Activated CD8-positive, alpha-beta memory T cell treated with anti-CD3 and anti-CD28 coated beads for 24 hours (primary cell): ENCODE data around the gene ATP1A1.

Source experiments
- DNase-seq: peaks from one replicate; pipeline ENCODE4 v3.0.0-alpha.2; 2020

ATP1A1 gene

DNA sequence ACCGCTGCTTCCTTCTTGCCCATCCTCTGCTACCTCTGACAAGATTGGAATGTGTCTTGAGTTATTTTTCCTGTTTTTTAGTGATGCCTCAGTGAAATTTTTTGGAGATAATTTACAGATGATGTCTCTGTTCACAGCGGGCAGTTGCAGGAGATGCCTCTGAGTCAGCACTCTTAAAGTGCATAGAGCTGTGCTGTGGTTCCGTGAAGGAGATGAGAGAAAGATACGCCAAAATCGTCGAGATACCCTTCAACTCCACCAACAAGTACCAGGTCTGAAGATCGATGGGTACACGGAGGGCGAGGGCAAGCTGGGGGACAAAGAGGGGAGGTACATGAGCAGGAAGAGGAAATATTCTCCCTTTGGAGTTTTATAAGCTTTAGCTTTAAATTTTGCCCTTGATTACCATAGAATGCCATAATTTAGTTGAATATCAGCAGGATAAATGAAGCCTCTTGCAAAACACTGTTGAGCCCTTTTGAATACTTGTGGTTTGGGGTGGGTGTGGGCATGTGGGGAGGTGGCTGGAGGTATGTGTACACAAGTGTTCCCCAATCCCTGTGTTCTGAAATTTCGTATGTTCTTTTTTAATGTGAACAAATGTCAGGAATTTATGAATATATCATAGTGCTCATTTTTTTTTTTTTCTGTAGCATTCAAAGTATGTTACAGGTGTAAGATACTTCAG is 19.8 kb downstream of the ATP1A1 start:
- no peak for DNase-seq

DNA sequence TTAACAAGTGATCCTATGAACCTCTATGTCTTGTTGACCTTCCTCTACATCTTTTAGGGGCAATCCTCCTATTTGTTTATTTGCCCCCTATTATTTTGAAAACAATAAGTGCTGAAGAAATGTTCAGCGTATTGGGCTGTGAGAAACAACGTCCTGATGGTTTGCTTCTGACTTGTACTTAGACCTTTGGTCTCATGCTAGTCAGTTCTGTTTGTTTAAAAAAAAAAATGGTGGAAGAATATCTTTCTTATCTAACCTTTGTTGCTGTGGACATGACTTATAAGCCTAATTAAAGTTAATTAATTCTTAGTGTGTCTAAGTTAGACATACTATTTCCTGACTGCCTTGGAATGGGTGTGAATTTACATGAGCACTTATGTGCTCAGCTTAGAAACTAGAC is 20.7 kb downstream of the ATP1A1 start:
- no peak for DNase-seq

DNA sequence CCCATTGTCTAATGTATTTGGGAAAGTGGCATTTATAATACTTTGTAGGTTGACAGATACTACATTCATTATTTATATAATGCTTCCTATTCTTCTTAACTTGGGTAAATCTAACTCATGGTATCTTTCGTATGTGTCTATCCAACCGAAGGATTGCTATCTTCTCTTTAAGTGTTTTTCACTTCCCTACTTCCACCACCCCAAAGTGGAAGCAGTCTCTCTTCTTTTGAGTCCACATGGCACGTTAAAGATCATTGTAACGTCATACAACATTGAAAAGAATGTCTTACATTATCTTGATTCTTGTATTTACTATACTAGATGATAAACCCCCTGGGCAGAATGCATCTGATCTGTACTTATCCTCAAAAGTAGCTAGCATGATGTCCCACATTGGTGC is 21.2 kb downstream of the ATP1A1 start:
- DNase-seq = no peak

DNA sequence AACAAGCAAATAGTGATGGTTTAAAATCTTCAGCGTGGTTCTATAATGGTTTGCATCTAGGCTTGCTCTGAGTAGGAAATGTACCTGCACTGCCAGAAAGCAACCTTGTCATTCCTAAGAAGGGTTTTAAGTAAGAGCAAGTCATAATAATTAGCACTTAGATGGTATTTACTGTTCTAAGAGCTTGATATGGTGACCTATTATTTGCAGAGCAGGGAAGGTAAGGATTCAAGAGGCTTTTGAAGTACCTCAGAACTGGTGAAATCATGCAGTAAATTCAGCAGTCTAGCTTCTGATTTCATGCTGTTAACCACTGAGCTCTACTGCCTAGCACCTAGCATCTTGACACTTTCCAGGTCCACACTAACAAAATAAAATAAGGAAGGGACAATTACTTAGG is 23.7 kb downstream of the ATP1A1 start:
- DNase-seq = no peak

DNA sequence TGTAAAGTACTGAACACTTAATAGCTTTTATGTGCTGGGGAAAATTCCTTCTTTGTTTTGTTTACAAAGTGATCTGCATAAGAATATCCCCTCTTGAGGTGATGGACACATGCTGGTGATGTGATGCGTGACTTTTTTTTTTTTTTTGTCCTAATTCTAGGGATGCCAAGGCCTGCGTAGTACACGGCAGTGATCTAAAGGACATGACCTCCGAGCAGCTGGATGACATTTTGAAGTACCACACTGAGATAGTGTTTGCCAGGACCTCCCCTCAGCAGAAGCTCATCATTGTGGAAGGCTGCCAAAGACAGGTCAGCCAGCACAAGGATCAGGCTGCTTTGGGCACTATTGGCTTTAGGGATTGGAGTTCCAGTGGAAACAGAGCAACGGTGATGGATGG is 24.7 kb downstream of the ATP1A1 start:
- DNase-seq = no peak

DNA sequence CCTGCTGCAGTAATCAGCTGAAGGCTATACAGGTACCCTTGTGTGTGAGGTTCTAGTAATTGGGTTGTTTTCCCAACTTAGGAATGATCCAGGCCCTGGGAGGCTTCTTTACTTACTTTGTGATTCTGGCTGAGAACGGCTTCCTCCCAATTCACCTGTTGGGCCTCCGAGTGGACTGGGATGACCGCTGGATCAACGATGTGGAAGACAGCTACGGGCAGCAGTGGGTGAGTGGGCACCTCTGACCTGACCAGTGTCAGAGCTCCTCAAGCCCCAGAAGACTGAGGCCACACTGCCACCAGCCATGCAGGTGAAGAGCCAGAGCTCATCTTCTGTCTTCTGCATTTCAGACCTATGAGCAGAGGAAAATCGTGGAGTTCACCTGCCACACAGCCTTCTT is 27.7 kb downstream of the ATP1A1 start:
- no peak for DNase-seq

DNA sequence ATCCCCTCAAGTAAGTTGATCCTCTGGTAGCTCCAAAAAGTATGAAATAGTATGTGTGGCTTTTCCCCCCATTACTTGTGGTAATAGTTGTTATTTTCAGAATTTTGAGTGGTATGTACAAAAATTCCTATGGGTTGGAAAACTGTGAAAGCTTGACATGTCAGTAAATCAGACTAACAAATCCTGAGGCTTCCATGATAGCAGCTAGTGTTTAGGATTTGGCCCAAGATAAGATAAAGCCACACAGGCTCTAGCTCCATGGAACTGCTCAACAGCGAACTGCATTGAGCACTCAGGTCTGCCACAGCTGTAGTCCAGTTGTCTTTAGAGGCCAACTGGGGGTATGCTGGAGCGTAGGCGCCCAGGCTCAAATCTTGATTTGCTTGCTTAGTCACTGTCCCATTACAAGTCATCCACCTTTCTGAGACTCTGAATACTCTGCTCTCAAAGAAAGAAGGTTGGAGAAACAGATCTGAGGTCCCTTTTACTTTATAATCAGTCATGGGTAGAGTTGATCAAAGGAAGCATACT is 28.7 kb downstream of the ATP1A1 start:
- no peak for DNase-seq

DNA sequence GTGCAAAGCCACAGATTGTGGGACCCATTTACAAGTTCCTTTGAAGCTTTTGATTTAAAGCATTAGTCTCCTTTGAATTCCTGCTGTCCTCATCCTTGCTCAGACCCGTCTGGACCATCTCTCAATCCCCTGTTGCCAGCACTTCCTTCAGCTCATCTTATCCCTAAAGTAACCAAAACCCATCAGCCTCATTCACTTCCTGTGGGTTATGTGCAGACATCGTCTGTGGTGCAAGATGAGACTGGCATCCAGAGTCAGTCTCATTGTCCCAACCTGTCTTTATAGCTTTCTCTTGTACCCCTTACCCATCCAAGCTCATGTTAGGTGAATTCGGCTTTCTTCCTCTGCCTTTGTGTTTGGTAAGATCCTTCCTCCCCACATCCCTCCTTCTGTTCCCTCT is 29.3 kb downstream of the ATP1A1 start:
- DNase-seq = no peak

DNA sequence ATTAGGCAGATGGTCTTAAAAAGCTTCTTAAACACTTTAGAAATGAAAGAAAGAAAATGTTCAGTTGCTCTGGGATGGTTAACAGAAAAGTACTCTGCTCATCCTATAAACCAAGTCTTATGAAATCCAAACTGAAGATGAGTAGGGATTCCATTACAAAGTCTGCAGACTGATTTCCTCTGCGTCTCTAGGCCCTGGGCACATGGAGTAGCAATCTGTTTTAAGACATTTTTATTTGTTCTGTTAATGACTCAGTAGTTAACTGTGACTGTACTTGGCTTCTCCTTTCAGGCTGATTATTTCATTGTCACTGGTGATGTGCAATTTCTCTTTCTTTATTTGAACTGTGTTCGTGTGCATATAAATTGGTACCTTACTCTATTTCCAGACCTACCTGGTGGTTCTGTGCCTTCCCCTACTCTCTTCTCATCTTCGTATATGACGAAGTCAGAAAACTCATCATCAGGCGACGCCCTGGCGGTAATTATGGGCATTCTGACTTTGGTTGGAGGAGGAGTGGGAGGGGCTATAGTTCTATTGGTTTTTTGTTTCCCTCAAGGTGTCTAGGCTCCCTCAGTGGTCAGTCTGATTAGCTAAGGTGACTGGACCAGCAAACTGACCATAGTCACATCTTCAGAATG is 30.6 kb downstream of the ATP1A1 start:
- DNase-seq = no peak

DNA sequence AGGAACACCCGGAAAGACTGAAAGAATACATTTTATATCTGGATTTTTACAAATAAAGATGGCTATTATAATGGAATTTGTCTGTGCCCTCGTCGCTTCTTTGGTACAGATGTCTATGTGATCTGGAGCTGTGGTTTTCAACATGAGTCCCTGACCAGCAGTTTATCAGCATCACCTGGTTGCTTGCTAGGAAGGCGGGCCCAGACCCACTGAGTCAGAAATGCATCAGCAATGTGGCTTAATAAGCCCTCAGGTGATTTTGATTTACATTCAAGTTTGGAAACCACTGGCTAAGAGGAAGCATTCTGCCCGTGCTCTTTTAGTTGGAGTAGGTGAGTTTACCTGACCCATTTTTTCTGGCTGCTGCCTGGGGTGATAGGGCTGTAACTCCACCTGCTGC is 31.7 kb downstream of the ATP1A1 start:
- DNase-seq = no peak

DNA sequence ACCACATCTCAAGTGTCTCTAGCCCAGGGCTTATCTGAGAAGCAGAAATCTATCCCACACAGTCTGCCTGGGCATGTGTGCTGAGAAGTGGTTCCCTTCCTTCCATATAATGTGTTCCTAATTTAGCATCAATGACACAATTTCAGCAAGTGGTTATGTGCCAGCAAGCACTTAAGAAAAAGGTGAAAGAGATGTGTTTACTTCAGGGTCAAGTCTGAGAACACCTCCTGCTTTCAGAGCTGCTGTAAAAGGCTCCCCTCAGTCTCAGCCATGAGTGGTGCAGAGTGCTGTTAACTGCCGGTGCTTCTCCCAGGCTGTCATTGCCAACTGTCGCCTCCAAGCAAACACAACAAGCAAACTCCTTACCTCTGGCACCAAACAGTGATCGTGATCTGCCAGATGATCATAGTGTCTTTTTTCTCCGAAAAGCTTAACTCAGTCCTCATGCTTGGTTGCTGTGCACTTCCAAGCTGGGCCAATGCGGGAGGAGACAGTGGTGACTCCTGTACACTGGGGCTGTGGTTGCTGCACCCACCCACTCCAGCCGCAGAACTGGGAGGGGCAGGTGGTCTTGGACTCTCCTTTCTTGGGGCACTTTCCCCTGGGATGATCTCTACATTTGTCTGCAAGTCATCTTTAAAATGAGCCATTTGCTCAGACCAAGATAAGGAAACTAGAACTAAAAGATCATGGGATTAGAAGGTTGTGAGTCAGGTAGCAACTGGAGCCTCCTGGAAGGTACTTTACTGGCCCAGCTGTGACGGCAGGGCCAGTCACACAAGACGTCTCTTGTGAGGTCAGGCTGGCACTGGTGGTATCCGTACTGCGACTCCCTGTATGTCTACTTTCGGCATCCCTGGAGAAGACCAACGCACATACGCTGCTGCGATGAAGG is 32.4 kb downstream of the ATP1A1 start:
- no peak for DNase-seq

DNA sequence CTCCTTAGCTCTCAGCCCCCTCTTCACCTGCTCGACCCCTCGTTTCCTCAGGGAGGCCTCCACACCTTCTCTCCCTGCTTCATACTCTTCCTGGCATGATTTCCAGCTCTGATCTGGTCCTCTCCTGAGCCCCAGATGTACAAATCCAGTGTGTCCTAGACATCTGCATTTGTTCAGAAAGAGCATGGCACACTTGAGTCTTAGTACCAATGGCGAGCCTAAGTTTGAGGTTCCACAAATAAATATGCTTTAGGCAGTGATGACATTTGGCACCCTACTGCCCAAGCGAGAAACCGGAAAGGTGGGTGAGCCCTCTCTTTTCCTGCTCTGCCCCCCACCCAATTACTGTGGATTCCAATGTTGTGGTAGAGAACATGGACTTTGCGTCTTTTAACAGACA is 34.0 kb downstream of the ATP1A1 start:
- no peak for DNase-seq

DNA sequence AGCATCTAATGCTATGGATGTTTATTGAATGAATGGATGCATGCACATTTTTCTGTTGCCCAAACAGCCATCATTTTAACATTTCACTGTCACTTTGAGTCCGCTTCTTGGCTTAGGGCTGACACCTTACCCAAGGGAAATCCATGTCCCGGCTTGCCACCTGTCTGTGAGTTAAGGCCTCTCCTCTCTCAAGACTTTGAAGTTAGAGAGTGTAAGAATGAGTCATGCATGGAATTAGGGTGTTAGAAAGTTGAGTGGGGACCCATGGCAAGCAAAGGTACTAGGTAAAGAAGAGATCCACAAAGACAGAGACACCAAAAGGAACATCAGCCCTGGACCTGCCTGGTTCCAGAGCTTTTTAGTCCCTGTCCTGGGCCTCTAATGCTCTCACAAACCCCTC is 35.1 kb downstream of the ATP1A1 start:
- DNase-seq = no peak

DNA sequence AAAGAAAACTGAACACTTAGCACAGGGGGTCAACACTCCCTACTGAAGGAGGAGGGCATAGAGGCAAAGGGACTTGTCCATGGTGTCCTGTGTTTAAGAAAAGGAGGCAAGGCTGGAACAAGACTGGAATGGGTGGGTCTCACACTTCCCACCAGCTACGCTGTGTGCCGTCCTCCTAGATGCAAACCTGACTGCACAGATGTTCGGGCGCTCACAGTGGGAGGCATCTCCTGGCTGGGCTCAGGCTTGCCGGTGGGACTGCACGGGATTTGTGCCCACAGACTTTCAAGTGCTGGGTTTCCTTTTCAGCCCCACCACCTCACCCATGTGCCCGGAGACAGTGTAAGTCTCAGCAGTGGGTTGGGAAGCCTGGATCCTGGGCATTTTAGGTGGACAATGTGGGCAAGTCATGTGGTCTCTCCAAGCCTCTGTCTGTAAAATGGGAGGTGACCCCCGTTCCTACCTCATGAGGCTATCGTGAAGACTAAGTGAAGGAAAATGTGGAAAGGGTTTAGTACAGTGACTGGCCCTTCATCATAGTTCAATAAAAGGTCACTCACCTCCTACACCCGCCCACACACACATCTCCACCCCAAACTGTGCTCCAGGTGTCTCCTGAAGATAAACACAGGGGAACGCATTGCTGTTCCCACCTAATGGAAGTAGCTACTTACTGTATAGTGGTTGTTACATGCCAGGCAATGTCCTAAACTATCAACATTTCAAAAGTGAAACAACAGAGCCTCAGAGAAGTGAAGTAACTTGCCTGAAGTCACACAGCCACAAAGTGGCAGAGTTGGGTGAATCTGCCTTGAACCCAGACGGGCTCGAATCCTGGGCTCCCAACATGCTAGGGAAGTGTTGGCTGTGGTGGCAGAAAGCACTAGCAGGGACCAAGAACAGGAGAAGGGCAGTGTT is 36.0 kb downstream of the ATP1A1 start:
- DNase-seq = no peak

DNA sequence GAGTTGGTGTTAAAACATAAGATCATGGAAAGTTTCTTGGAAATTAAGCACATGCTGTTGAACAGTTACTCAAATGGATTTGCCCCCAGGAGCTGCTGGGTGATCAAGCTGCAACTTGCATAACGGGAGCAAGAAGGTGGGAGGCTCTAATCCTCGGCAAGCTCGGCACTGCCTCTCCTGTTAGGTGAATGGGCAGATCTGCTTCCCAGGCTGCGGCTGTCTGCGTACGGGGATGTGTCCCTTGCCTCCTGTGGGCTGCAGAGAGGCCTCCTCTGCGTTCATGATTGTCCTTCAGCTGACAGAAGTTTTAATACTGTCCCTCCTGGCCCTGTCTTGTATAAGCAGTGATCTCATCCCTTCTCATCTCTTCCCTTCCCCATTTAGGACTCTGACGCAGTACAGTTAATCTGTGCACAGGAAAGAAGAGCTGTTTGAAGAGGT is 36.7 kb downstream of the ATP1A1 start:
- DNase-seq = no peak

DNA sequence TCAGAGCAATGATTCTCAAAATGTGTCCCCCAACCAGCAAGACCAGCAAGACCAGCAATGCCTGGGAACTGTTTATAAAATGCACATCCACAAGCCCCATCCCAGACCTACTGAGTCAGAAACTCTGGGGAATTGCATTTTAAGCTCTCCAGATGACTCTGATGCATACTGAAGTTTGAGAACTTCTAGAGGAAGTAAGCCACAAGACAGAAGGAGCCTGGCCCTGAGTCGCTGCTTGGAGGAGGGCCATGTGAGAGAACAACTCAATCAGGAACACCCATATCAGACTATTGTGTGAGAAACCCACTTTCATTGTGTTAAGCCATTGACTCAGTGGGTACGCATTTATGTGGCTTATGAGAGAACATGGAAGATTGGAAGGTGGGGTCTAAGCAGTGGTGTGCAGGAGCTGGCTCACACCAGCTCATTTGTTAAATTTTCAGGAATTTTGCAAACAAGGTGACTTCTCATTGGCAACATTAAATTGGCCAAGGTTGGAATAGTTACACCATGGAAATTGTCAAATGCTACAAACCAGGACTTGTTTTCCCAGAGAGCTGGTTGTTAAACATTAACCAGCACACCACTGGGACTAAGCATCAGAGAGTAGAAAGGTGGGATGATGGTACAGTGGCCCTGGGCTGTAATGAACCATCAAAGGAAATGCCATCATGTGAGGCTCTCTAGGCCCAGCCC is 38.9 kb downstream of the ATP1A1 start:
- DNase-seq = no peak

DNA sequence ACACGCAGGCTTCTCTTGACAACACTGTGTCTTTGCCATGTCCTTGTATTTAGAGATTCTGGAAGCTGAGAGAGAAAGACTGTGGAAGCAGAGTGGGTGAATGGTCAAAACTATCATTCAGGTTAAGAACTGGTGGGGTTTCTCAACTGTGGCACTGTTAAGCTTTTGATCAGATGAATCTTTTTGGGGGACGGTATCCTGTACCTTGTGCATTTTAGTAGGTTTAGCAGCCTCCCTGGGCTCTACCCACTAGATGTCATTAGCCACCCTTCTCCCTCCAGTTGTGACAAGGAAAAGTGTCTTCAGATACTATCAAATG is 39.4 kb downstream of the ATP1A1 start:
- DNase-seq = no peak

DNA sequence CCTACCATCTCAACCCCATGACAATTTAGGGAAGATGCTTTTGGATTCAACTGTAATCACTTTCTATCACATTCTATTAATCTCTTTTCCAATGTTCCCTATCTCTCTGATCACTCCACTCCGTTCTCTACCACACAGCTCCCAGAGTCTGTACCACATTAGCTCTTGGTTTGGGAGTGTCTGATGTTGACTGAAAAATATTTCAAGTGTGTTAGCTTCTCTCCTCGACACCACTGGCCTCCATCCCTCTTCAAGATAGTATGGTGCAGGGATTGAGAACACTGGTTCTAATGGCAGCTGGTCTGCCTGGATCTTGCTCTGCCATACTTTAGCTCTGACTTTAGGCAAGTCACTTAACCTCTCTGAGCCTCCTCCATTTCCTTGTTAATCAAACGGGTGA is 39.9 kb downstream of the ATP1A1 start:
- no peak for DNase-seq

DNA sequence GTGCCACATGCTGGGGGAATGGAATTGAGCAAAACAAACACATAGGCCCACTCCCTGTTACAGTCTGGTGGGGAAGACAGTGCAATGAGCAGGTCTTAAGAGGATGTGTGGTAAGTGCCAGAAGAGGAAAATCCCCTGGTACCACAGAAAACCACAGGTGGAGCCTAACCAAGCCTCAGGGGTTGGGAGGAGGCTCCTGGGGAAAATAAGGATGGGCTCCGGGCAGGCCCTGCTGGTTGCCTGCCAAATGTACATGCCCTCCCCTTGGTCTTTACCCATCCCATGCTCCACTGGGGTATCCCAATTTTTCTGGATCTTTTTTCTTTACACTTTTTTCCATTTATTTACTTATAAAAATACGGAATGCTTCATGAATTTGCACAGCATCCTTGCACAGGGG is 40.4 kb downstream of the ATP1A1 start:
- DNase-seq = no peak

DNA sequence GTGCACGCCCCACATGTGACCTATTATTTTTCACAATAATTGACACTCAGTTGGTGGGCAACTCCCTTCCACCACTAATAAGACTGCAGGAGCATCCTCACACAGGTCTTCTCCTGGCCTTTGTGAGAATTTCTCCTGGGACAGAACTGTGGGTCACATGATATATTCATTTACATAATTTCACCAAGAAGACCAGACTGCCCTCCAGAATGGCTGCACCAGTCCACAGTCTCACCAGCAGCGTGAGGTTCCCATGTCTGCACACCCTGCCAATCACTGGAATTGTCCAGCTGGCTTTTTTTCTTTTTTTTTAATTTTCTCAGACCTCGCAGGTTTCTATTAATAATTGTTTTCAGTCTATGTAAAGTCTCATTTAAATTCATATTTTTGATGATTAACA is 41.3 kb downstream of the ATP1A1 start:
- DNase-seq = no peak

DNA sequence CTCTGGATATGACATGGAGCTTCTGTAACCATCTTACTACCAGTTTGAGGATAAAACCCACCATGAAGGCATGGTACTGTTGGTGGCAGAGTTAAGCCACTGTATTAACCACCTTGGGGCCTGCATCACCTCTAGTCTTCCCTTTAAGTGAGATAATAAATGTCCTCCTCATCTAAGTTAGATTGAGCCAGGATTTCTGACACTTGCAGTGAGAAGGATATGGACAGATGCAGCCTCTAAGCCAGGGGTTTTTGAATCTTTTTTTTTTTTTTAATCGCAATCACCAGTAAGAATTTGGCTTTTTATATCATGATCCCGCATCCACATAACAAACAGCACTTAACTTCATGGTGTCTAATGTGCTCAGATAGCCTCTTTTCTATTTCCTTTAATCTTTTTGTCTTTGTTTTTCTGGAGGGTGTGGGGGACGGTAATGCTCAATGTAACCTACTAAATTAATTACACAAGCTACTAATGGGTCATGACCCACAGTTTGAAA is 42.2 kb downstream of the ATP1A1 start:
- DNase-seq = no peak
